H7 (cell line): Measurements from ENCODE around the gene TFPI. TPM values are rescaled to one million over a fixed set of nuclear protein-coding genes. Genes with fewer than 3 reads are reported as not detected.
"Not testable (repeated sequence)": the region's sequence is repeated elsewhere in the genome, so short reads cannot be mapped to it uniquely, and the experiment has no call there.

Experiments used
- DNase-seq: peaks from one replicate; pipeline ENCODE4 v3.0.0; 2012
- H3K27me3 ChIP-seq: 2 replicates; pipeline ENCODE4 v1.6.0; 2011; ENCODE audit warnings: mild to moderate bottlenecking, low read length; ENCODE audit not compliant: control insufficient read depth, insufficient read depth
- H3K36me3 ChIP-seq: replicated peaks from 2 replicates; pipeline ENCODE4 v1.5.1; 2011; ENCODE audit warnings: low read length; ENCODE audit not compliant: control insufficient read depth, insufficient read depth
- H3K4me3 ChIP-seq: 2 replicates; pipeline ENCODE4 v1.5.1; 2011; ENCODE audit warnings: low read depth, mild to moderate bottlenecking, control low read depth, low read length, moderate library complexity; ENCODE audit not compliant: insufficient read depth
- total RNA-seq: library from RNA; depleted of rRNA; stranded (reverse); fragments of >200 nt; shearing (Covaris generic); gene quantifications from 2 replicates; pipeline ENCODE4 v1.2.3, GENCODE V29; 2014

Gene TFPI
- total RNA-seq, 1 experiment from 2014 or later = 17.1 TPM

DNA sequence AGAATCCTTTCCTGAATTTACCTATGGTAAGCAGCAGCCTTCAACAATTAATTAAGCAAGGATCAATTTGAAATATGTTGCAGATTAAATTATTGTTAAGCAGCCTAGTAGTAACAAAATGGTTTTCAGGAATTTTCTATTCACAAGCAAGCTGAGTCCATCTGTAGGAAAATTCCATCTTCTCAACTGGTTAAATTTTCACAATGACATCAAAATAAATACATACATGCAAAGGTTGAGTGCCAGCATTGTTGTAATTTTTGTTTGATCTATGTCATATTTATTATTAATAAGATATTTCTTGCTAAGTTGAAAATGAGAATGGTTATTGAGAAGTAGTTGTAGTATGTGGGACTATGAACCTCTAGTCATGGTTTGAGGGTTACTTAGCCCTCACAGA lies 15.3 kb upstream of the TFPI start:
- Histone ChIP-seq H3K27me3 (no peaks in the 10 kb centered on the region), H3K36me3 (no peaks in the 10 kb centered on the region), H3K4me3 (no peak overlapping the region)
- DNase-seq = no peak

DNA sequence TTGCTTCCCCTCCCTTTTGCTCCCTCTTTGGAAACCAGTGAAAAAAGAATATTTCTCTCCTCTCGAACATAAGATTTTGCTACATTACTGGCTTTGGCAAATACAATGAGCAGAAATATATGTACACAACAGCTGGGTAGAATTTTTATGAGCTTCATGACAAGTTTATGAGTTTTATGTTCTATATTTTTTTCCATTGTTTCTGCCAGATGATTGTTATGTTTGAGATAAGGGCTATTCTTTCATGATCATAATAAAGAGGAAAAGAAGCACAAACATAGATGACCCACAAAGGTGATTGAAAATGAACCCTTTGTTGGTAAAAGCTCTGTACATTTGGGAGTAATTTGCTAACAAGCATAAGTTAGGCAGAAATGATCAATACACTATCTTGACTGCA lies 14.8 kb upstream of the TFPI start:
- H3K4me3 ChIP-seq = no peak overlapping the region
- no peak for DNase-seq
- H3K27me3 ChIP-seq = no peaks in the 10 kb centered on the region
- H3K36me3 ChIP-seq = no peaks in the 10 kb centered on the region

DNA sequence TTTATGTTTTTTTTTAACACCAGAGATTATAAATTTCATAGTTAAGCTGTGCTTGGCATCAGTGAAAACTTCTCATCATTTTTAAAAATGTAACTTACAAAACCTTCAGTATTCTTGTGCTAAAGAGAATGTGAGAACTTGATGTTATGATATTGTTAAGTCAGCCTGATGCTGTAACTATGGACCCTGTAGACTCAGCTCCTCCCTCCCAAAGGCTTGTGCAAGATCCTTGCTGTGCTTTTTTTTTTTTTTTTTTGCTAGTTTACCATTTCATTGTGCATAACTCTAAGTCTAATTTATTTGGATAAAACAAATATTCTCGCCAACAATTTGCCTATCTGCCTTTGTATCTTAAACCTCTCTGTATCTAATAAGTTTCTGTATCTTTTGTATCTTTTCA lies 12.9 kb upstream of the TFPI start:
- H3K27me3 ChIP-seq = no peaks in the 10 kb centered on the region
- no peak overlapping the region for H3K4me3 ChIP-seq
- DNase-seq = no peak
- no peaks in the 10 kb centered on the region for H3K36me3 ChIP-seq

DNA sequence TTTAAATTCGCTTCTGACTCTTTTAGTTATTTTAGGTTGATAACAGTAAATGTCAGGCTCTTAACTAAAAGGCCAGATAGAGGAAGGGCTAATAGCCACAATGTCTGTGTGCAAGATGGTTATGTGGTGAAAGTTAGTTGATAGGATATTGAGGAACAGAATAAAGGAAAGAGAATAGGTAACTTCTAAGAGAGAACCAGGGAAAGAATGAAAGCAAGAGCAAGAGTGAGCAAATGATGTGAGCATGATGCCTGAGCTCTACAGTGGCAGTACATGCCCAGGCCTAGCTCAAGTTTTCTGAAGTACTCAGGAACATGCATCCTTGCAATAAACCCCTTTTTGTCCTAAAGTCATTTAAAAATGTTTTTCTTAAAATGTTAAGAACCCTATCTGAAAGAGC lies 12.5 kb upstream of the TFPI start:
- no peaks in the 10 kb centered on the region for H3K27me3 ChIP-seq
- H3K4me3 ChIP-seq = no peak overlapping the region
- DNase-seq = no peak
- no peaks in the 10 kb centered on the region; the same call in none of the 2 replicates for H3K36me3 ChIP-seq

DNA sequence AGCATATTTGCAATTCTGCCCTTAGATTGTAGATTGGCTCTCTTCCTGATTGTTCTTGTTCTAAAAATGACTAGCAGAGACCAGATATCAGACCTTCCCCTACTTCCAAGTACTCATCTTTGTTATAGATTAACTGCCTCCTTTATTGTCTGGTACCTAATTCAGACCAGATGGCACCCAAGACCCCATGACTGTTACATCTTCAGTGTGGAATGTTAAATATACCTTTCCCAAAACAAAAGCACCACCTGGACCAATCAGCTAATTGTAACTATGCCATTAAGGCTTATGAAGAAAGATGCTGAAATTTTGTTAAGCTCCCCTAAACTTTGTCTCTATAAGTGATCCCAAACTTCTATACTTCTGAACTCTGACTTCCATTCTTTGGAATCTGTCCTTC lies 12.0 kb upstream of the TFPI start:
- Histone ChIP-seq H3K4me3 (no peak overlapping the region), H3K27me3 (no peaks in the 10 kb centered on the region), H3K36me3 (no peaks in the 10 kb centered on the region; the same call in none of the 2 replicates)
- DNase-seq = no peak

DNA sequence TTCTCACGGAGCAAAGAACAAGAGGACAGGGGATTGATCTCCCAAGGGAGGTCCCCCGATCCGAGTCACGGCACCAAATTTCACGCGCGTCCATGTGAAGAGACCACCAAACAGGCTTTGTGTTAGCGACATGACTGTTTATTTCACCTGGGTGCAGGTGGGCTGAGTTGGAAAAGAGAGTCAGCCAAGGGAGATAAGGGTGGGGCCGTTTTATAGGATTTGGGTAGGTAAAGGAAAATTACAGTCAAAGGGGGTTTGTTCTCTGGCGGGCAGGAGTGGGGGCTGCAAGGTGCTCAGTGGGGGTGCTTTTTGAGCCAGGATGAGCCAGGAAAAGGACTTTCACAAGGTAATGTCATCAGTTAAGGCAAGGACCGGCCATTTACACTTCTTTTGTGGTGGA lies 11.4 kb upstream of the TFPI start:
- H3K27me3 ChIP-seq, H3K36me3 ChIP-seq, DNase-seq: not testable (repeated sequence)
- H3K4me3 ChIP-seq = peak overlapping the region; percentile 49

DNA sequence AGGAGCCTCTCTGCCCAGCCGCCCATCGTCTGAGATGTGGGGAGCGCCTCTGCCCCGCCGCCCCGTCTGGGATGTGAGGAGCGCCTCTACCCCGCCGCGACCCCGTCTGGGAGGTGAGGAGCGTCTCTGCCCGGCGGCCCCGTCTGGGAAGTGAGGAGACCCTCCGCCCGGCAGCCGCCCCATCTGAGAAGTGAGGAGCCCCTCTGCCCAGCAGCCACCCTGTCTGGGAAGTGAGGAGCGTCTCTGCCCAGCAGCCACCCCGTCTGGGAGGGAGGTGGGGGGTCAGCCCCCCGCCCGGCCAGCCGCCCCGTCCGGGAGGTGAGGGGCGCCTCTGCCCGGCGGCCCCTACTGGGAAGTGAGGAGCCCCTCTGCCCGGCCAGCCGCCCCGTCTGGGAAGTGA lies 2.3 kb upstream of the TFPI start:
- not testable (repeated sequence) for H3K36me3 ChIP-seq, H3K4me3 ChIP-seq, H3K27me3 ChIP-seq, DNase-seq

DNA sequence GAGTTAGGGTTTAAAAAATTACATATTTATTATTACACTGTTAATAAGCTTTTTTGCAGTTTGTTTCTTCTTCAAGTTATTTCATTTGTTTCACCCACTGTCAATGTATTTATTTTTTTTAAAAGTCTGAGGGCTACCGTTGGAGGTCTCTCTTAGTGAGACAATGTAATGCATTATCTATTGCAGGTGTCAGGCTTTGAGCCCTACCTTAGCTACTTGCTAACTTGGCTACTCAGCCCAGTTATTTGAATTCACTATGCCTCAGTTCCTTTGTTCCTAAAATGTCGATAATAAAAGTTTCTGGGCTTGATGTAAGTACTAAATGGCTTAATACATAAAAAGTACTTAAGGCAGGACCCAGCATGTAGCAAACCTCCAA lies 458 bp upstream of the TFPI start:
- Histone ChIP-seq H3K36me3 (no peaks in the 10 kb centered on the region), H3K4me3 (no peak overlapping the region), H3K27me3 (no peaks in the 10 kb centered on the region)
- DNase-seq = no peak

DNA sequence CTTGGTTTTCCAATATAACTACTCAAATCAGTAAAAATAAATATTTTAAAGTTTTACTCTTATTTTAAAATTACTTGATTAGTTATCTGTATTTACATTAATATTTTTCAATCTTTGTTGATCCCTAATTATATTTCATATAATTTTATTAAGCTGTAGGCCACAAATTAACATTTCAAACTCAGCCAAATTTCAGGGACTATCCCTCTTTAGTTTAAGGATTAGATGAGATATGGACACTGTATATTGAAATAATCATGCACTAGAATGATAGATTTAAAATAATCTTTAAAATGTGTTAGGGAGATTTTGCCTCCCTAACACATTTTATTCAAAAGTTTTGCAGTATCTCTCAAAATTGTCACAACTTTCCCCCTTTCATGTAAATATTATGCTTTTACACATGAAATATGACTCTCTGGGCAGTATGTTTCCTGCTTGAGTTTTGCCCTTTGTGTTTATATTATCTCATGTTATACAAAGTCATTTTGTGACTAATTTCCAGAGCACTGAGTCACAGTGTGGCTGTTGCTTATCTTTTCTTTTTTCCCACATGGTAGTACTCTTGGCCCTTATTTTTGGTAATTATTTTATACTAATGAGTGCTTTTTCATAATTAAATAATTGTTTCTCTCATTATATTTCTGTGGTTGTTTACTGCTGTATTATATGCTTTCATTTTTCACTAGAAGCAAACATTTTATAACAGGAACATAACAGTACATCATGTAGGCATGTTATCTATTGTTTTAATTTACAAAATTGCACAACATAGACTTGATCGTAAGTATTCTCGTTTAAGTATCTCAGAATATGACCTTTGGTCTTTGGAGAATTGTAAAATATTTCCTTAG lies 1.2 kb downstream of the TFPI start:
- H3K36me3 ChIP-seq = no peaks in the 10 kb centered on the region
- H3K27me3 ChIP-seq = no peaks in the 10 kb centered on the region
- H3K4me3 ChIP-seq = no peak overlapping the region
- DNase-seq = no peak

DNA sequence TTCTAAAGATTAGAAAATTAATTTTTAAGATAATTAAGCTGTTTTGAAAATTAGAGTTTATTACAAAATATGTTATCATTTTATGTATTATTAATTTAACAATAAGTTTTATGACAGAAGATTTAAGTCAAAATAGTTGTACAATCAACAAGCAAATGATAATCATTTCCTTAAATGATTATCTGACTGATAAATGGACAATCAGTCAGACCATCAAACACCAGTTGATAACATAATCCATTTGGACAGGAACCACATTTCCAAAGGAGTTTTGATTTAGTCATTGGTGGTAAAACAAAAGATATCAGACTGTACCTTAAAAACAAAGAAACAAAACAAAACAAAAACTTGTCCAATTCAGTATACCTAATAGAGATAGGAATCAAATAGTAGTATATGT lies 1.9 kb downstream of the TFPI start:
- Histone ChIP-seq H3K36me3 (no peaks in the 10 kb centered on the region), H3K27me3 (no peaks in the 10 kb centered on the region), H3K4me3 (no peak overlapping the region)
- DNase-seq = no peak

DNA sequence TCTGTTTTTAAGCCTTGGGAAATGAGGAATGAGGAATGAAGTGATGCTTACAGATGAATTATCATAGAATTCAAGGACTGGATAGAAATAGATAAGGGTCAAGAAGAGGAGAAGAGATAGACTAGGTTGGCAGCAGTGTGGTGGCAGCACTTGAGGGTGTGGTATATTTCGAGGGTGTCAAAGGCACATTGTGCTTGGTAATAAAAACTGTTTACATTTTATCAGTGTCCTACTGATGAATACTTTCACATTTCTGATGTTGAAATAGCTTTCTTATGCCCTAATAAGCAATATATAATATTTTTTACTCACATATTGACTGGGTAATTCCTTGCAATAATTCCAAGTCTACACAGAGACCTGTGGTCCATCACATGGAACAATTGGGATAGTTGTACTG lies 3.4 kb downstream of the TFPI start:
- no peak for DNase-seq
- H3K36me3 ChIP-seq = no peaks in the 10 kb centered on the region
- H3K27me3 ChIP-seq = no peaks in the 10 kb centered on the region
- H3K4me3 ChIP-seq = no peak overlapping the region

DNA sequence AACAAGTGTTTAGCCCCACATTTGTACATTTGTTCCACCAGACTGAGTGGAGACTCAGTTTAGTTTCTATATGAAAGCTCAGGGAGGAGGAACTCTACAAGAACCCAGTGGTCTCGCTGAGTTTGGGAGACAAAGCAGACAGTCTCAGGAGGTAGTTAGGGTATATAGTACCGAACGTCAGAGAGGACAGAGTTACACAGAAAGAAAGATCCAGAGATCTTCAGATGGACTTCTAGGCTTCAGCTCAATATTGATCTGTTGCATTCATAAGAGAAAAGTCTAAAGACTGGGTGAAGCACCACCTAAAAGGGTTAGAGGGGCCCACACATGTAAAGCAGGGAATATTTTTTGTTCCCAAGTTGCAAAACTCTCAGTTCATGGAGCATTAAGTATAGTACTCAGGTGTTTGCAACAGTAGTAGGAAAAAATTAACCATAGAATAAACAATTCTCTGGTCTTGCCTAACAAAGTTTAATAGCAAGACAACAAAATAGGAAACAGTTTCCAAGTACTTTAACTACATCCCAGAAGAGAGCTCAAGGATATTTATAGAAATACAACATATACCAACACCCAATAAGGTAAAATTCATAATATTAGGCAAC lies 4.2 kb downstream of the TFPI start:
- no peaks in the 10 kb centered on the region for H3K27me3 ChIP-seq
- DNase-seq = no peak
- H3K4me3 ChIP-seq = no peak overlapping the region
- no peaks in the 10 kb centered on the region for H3K36me3 ChIP-seq

DNA sequence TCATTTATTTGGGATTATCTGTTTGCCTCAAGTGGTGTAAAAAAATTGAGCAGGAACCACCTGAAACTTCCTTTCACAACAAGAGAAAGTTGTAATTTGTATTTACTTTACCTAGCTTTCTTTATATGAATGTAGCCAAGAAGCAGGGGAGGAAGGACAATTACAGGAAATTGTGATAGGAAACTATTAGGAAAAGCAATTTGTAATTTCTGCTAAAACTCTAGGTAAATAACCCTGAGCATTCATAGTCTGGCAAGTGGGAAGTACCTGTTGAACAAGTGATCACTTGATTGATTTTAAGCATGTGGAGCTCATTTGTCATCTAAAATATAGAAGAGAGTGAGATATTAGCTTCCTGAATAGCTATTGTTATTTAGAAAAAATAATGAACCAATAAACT lies 5.0 kb downstream of the TFPI start:
- Histone ChIP-seq H3K4me3 (no peak overlapping the region), H3K36me3 (no peaks in the 10 kb centered on the region), H3K27me3 (no peaks in the 10 kb centered on the region)
- DNase-seq = no peak

DNA sequence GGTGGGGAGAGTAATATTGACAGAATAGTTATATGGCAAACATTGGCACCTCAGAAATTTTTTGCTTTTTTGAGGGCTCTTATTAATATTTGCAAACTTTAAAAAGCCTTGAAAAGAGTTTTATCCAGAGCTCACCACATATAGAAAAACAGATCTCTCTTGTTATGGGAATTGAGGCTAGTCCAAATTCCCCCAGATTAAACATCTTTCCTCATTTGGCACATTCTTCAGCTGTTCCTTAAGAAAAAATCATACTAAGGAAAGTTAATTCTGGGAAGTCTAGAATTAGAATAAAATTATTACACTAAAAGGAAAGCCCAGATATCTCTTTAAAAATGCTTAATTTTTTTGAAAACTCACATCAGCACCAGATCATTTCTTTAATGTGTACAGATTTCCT lies 5.6 kb downstream of the TFPI start:
- no peak for DNase-seq
- no peak overlapping the region for H3K4me3 ChIP-seq
- no peaks in the 10 kb centered on the region for H3K36me3 ChIP-seq
- no peaks in the 10 kb centered on the region for H3K27me3 ChIP-seq

DNA sequence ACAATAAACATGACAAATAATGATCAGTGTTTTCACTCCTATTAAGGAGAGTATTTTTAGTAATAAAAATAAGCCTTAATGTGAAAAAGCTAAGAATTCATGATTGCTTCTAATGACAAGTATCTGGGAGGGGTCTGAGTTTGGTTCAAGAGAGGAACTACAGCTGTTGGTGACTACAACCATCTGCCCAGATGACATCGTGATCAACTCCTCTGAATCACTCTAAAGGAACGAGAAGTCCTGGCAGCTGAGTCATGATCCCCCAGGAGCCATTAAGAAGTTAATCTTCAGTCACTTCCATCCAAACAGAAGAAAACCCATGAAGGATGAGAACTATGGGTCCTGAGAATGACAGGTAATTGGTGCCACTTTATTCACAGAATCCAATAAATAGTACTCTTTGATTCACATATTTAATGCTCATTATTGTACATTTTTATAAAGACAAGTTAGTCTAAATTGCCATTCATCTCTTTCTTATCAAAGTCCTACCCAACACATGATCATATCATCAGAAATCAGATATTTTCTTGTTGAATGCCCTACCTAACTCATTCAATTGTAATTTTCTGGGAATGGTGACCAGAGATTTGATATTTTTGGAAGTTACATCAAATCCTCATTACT lies 6.8 kb downstream of the TFPI start:
- DNase-seq = no peak
- Histone ChIP-seq H3K4me3 (no peak overlapping the region), H3K27me3 (no peaks in the 10 kb centered on the region), H3K36me3 (no peaks in the 10 kb centered on the region)
